ENCODE data around the gene MARK1.
"Not testable (repeated sequence)": the region's sequence is repeated elsewhere in the genome, so short reads cannot be mapped to it uniquely, and the experiment has no call there.

The MARK1 gene

DNA sequence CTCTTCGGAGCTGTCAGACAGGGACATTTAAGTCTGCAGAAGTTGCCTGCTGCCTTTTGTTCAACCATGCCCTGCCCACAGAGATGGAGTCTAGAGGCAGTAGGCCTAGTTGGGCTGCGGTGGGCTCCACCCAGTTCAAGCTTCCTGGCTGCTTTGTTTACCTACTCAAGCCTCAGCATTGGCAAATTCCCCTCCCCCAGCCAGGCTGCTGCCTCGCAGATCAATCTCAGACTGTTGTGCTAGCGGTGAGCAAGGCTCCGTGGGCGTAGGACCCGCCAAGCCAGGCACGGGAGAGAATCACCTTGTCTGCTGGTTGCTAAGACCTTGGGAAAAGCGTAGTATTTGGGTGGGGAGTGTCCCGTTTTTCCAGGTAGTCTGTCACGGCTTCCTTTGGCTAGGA, 83.2 kb downstream of the MARK1 start:
- DNase-seq (ENCODE audit: low spot score): not testable (repeated sequence)

DNA sequence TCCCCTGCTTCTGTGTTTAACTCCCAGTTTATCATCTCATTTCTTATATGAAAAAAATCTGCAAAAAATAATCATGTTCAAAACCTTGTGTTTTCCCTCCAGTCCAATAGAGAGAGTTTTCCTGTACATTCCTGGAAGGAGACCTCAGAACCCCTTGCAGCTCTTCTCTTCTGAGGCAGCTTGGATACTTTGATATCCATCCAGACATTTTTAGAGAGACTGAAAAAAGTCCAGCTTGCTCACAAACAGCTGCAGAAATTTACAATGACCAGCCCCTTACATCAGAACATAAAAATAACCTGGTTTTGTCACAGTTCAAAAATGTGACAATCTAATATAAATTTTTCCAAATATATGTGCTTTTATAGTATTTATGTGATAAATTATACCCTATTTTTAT, 88.9 kb downstream of the MARK1 start:
- DNase-seq (ENCODE audit: low spot score): no peak

DNA sequence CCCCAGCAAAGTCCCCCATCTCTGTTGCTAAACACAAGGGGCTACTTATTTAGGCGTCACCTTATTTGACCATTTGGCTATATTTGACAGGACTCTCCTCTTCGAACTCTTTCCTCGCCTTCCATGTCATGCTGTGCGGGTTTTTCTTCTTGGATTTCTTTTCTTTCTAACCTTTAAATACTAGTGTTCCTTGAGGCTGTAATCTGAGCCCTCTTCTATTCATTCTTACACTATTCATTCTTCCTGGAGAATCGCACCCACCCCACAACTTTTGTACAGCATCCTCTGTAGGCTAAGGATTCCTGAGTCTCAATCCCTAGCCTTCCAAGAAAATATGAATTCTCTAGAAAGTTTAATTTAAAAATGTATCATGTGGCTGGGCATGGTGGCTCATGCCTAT, 100.5 kb downstream of the MARK1 start:
- no peak for DNase-seq (ENCODE audit: low spot score)

DNA sequence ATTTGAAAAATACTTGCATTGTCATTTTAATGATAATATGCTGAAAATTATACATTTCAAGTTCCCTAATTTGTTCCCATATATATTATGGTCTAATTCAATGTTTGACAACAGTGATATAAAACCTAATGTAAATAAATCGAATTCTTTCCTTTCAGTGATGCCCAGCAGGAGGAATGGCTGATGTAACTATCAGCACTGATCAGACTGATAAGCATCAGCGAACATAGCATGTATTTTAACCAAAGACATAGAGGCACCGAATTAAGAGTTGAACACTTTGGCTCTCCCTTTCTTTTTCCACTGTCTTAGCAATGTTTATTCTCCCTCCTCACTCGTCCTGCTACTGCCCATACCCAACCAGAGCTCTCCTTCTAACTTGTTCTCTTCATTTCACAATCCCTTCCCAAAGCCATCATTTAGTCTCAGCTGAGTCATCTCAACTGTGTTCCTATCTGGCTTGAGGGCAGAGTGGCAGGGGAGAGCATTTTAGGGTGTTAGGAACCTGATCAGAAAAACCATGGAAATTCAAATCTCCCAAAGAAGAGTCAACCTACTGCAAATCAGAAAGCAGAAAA, 103.4 kb downstream of the MARK1 start:
- DNase-seq (ENCODE audit: low spot score): no peak

DNA sequence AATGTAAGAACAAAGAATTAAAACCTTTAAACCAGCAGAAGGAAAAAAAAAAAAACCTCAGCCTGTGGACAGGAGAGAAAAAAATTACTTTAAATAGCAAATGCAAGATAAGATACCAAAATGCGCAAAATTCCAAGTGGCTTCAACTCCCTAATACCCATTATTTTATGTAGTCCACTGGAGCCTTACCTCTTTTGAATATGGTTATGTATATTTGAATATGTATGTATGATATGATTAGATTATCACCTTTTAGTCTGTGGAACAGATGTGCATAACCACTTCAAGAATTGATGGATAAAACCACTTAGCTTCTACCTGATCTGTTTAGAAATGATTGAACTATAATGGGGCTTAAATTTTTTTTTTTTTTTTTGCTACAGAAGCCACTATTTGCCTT, 109.8 kb downstream of the MARK1 start:
- DNase-seq (ENCODE audit: low spot score): no peak

DNA sequence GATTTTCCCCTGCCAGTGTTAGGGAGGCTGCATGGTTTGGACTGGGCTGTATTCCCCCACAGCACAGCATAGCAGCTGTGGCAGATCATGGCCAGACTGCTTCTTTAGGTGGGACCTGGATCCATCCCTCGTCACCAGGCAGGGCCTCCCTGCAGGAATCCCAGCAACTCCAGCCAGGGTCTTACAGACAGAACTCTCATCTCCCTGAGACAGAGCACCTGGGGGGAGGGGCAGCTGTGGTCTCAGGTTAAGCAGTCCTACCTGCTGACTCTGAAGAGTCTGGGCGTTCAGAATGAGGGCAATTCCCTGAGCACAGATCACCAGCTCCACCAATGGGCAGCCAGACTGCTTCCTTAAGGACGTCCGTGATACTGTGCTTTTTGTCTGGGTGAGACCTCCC, 114.3 kb downstream of the MARK1 start:
- DNase-seq (ENCODE audit: low spot score): no peak

DNA sequence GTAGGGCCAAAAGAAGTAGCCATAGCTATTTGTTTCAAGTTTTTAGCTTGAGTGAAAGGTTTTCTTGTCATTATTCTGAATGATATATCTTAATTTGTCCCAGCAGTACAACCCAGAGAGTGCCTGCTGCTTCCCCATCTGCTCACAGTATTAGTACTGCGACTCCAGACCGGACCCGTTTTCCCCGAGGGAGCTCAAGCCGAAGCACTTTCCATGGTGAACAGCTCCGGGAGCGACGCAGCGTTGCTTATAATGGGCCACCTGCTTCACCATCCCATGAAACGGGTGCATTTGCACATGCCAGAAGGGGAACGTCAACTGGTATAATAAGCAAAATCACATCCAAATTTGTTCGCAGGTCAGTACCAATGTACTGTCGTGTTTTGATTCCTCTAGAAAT, 125.1 kb downstream of the MARK1 start:
- DNase-seq (ENCODE audit: low spot score): no peak

DNA sequence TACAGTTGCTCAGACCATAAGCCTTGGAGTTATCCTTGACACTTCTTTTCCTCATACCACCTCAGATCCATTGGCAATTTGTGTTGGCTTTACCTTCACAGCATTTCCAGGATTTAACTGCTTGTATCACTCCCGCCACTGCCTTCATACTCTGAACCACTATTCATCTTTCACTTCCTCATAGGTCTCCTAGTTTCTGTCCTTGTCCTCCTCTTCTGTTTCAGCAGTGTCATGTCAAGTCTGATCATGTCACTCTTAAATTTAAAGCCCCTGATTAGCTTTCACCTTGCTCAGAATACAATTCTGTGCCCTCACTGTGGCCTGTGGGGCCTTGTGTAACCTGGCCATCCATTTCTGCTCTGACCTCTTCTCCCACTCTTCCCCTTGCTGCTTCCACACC, 127.6 kb downstream of the MARK1 start:
- no peak for DNase-seq (ENCODE audit: low spot score)

DNA sequence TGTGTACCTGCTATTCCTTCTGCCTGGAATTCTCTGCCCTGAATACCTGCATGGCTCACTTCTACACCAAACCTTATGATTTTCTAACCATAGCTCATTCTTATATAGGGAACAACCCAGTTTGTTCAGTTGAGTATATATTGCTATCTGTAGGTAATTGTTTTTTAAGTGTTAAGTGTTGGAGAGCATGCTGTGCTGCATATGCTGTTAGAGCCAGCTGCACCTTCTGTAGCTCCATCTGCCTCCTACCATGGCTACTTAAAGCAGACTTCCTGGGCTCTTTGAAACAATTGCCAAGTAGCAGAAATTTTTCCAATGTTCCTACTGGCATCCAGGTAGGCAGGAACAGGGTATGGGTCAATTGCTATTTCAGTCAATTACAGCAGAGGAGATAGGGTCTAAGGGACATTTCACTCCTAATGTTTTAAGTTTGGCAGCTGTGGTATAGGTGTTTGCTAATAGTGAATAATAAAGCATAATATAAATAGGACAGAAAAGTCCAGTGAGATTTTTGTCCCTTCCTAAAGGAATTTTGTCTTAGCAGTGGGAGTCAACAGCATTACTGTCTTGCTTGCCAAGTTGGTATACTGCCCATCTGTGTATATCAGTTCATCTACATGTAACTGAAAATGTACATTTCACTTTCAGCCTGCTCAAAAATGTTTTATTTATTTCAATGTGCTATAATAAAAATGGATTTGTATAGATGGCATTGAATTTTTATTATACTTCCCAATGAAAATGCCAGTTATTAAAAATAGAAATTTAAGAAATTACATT, 128.2 kb downstream of the MARK1 start:
- DNase-seq (ENCODE audit: low spot score): no peak

DNA sequence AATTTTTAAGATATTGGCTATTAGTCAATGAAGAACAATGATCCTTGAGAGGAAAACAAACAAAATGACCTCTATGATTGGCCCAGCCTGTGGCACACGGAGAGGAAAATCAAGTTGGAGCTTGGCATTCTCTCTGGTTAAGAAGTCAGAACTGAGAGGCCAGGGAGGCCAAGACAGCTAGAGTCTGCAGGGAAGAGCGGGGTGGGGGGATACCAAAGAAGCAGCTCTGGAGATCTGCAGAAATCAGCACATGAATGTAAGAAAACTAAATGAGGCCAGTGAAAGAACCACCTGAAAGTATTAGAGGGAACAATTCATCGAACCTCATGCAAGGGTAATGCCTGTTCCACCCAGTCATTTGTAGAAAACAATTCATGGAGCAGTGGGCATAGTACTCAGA, 138.4 kb downstream of the MARK1 start:
- DNase-seq (ENCODE audit: low spot score): no peak

DNA sequence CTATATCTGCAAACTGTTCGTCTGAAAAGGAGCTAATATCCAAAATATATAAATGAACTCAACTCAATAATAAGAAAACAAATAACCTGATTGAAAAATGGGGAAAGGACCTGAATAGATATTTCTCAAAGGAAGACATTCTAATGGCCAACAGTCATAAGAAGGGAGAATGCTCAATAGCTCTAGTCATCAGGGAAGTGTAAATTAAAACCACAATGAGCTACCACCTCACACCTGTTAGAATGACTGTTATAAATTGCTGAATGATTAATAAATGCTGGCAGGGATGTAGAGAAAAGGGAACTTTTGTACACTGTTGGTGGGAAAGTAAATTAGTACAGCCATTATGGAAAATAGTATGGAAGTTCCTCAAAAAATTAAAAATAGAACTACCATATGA, 141.1 kb downstream of the MARK1 start:
- DNase-seq (ENCODE audit: low spot score): no peak

DNA sequence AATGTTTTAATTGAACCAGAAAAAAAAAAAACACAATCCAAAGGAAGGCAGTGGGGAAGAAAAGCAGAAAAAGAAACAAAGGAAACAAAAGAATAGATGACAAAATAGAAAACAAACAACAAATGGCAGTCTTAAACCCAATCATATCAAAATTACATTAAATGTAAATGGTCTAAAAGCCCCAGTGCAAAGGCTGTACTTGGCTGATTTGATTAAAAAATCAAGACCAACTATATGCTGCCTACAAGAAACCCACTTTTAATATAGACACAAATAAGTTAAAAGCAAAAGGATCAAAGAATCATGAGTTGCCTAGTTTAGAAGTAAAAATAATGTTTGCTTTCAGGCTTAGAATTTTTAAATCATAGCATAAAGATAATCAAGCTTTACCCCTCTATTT, 142.4 kb downstream of the MARK1 start:
- no peak for DNase-seq (ENCODE audit: low spot score)

DNA sequence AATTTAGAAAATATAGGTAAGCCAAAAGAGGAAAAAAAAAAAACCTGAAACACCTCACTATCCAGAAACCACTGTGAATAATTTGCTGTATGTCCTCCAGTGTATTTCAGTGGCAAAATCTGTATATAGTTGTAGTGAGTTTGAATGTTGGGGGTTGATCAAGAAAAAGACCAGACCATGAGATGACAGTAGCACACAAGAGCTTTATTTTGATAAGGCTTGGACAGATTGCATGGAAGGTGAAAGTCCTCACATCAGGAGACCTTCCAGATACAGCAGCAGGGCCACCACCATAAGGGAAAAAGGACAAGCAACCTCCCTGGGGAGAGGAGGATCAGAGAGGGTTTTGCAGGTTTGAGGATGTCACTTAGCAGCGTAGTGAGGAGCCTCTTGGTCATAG, 146.0 kb downstream of the MARK1 start:
- no peak for DNase-seq (ENCODE audit: low spot score)

DNA sequence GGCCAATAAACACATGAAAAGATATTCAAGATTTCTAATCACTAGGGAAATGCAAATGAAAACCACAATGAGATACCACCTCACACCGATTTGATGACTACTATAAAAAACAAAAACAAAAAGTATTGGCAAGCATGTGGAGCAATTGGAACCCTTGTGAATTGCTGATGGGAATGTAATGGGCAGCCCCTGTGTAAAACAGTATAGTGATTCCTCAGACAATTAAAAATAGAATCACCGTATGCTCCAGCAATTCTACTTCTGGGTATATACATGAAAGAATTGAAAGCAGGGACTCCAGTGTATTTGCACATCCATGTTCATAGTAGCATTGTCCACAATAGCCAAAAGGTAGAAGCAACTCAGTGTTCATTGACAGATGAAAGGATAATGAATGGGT, 149.3 kb downstream of the MARK1 start:
- DNase-seq (ENCODE audit: low spot score): no peak

DNA sequence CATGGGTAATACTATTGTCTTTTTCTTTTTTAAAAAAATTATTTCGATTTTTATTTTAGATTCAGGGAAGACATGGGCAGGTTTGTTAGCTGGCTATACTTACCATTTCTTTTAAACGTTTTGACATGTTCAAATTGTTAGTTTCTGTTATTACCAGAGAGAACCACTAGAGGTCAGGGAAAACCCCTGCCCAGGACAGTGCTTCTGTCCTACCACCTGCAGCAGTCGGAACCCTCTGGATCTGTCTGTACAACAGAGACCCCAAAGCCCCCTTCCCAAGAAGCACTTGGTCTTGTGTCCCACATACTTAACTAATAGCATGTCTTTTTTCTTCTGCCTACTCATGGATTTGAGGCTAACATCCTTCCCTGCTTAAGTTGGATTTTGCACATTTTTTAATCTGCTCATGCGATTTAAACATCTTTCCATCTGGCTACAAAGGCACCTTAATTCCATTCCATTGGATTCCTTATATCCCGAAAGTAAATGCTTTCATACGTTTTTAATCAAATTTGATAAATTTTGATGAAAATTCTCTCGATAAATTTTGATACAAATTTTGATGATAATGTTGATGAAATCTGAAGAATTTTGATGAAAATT, 152.2 kb downstream of the MARK1 start:
- DNase-seq (ENCODE audit: low spot score): peak; percentile 53

DNA sequence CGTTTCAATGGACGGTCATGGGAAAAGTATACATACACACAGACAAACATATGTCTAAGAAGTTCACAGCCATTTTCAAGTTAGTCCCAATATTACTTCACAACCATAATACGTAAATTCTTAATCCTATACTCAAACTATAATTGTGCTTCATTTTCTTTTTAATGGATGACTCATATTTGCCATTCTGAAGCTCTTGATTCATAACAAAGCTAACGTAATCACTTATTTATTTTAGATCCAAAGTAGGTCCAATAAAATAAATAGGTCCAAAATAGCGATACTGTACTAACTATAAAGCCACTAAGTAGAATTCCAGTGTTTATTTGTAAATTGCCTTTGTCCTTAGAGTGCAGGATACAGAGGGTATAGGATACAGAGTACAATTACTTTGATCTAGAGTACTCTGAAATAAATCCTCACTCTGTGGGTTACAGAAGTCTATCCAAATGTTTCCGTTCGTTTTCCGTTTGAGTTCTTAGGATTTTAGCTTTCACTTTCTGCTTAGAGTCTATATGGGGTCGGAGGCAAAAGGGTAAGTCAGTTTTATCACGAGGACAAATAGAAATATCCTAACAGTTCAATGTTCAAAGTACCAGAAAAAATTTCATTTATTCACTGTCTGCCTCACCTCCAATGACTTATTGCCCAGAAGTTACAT, 153.4 kb downstream of the MARK1 start:
- DNase-seq (ENCODE audit: low spot score): peak; percentile 21

DNA sequence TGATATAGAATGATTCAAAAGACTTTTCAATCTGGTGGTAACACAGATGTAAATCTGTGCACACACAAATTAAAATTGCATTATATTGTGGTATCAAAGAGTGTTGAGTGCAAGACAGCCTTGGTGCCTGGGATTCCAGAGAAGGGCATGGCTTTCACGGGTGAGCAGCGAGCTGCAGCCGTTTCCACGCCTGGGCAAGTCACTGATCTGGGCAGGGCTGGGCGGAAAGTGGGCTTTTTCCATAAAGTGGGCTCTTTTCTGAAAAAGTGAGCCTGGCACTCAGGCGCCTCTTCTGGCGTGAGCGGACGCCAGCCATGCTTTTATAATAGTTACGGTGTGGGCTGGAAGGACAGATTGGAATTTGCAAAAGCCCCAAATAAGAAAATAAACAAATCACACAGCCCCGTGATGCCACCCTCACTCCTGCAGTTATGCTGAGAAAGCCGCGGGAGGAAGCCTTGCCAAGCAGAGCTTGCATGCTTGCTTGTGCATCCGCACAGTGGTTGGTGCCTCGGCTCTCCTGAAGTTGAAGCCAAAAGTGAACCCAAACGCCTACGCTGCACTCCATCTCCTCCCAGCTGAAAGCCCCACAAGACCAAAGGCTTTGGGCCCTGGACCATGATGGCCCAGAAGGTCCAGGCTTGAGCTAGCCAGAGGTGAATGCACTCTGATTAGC, 155.1 kb downstream of the MARK1 start:
- no peak for DNase-seq (ENCODE audit: low spot score)

DNA sequence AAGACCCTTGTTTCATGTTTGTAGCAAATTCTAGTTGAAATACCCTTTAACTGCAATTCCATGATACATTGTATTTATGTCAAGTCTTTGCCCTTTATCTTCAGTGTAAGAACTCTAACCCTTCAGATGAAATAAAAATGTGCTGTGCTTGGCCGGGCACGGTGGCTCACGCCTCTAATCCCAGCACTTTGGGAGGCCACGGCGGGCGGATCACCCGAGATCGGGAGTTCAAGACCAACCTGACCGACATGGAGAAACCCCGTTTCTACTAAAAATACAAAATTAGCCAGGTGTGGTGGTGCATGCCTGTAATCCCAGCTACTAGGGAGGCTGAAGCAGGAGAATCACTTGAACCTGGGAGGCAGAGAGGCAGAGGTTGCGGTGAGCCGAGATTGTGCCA, 155.8 kb downstream of the MARK1 start:
- DNase-seq (ENCODE audit: low spot score): not testable (repeated sequence)

DNA sequence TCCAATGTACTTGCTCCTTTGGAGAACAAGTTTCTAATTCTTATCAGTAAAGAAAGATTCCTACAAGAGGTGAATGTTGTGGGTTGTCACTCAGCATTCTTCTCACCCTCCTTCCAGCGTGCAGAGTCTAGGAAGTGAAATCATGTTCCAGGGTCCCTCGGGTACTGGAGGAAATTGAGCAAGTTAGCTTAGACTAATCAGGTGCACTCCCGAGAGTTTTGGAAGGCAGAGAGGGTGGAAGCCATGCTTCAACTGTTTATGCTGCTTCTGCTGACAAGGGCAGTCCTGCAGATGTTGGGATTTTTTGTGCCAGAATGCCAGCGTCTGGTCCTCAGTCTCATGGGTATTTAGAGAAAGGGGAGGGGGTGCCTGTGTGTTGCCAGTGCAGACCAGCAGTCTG, 157.0 kb downstream of the MARK1 start:
- DNase-seq (ENCODE audit: low spot score): no peak

DNA sequence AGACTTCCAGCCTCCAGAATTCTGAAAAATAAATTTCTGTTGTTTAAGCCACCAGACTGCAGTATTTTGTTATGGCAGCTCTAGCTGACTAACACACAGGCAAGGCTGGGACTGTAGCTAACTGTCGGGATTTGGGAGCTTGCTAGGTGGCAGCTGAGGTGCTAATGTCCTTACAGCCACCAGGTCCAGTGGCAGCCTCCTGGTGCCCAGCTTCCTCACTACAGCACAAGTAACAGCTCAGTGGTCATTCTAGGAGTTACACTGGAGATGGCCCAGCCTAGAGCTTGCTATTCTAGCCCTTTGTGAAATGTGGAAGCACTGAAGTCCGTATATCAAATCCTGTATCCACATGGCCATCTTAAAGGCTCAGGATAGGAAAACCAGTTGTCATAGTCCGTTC, 157.9 kb downstream of the MARK1 start:
- no peak for DNase-seq (ENCODE audit: low spot score)

DNA sequence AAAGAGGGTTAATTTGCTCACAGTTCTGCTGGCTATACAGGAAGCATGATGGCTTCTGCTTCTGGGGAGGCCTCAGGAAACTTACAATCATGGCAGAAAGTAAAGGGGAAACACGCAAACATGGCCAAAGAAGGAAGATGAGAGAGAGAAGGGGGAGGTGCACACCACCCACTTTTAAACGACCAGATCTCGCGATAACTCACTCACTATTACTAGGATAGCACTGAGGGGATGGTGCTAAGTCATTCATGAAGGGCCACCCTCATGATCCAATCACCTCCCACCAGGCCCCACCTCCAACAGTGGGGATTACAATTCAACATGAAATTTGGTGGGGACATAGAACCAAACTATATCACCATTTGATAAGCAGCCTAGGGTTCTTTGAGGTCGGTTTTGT, 159.9 kb downstream of the MARK1 start:
- DNase-seq (ENCODE audit: low spot score): no peak

DNA sequence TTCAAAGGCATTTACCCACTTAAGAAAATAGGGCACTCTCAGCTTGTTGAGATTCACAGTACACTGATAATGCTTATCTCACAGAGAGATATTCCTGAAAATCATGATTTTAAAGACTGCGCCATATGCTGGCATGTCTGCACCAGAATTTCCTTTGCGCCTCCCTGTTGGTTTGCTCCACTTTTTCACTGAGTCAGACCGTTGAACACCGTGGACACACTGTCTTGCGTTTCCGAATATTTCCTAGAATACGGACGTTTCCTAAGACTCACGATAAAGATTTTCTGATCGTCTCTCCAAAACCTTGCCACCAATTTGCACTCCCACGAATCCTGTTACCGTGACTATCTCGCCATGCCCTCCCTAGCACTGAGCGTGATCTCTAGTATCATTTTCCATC, 161.7 kb downstream of the MARK1 start:
- no peak for DNase-seq (ENCODE audit: low spot score)
